ENCODE data around the gene CHRNA7. TPM values are rescaled to one million over a fixed set of nuclear protein-coding genes. Genes with fewer than 3 reads are reported as not detected.
A peak's percentile ranks its signal among the peaks of the same experiment; 100 is the strongest.
"Not testable (repeated sequence)": the region's sequence is repeated elsewhere in the genome, so short reads cannot be mapped to it uniquely, and the experiment has no call there.

Gene CHRNA7
- total RNA-seq, 1 experiment from 2014 or later: 2.0 TPM

GRCh38 chr15:32119694-32120330 is 89.5 kb downstream of the CHRNA7 start:
- DNase-seq (ENCODE audit: low read depth): no peak

DNA sequence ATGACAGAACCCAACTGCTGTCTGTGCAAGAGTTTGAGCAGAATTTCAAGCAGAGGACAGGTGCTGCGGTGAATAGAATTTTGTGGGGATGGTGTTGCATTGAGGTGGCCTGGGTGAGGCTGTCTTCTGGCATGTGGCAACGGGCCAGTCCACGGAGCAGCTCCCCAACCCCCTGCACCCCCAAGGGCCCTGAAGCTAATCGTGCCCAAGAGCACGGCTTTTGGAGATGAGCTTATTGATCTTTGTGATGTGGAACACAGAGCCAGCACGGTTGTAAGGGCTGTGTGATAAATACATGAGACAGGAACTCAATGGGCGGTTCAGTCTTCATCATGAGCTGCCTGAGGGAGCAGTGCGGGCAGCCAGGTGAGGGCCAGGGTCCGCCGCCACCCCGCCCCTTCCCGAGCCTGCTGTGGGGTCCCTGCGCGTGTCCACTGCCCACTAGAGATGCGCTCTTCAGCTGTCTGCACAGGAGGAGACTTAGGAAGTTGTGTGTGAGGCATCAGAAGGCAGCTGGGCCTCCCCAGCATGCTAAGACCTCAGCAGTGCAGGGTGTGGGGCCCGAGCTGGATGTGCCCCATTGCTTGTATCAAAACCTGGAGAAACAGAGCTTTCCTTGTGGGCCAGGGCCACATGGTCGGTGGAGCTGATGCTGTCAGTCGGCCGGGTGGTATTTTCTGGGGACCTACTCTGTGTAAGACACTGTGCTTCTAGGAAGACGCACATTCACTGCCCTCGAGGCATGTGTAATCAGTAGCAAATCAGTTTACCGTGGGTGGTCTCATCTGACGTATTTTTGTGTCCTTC is 90.5 kb downstream of the CHRNA7 start:
- no peak for DNase-seq (ENCODE audit: low read depth)

- DNase-seq (ENCODE audit: low read depth): no peak
These were observed 91.0 kb downstream of the CHRNA7 start for GRCh38 chr15:32121384-32121695.

DNA sequence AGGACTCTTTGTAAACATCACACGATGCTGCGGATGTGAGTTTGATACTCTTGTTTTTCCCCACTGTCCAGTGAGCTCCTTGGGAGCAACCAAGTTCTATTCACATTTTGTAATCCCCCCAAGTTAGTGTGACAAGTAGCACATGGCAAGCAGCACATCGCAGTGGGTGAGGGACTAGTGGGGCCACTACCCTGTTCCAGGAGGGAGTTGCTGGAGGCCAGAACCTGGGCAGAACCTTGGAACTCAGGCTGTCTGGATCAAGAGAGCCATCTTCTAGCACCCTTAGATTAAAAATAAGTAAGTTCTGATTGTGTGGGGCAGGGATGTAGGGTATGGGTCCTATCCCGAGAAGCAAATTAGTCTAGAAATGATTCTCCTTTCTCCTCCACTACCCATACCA is 91.7 kb downstream of the CHRNA7 start:
- no peak for DNase-seq (ENCODE audit: low read depth)

DNA sequence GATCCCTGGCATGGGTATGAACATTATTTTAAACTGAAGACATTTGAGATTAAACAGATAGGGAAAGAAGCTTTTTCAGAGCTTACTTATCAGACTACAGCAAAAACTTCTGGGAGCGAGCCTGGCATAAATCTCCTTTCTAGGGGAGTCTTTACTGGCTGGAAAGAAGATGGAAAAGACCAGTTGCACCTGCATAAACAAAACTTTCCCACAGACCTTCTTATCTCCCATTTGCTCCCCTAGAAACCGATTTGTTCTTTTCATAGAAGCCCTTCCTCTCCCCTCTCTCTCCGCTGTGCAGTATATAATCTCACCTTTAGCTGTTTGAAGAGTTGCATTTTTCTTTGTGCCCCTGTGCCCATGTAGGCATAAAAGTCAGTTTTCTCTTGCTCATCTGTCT is 93.2 kb downstream of the CHRNA7 start:
- no peak for DNase-seq (ENCODE audit: low read depth)

- no peak for DNase-seq (ENCODE audit: low read depth)
These were observed 94.4 kb downstream of the CHRNA7 start for GRCh38 chr15:32124726-32125125.

DNA sequence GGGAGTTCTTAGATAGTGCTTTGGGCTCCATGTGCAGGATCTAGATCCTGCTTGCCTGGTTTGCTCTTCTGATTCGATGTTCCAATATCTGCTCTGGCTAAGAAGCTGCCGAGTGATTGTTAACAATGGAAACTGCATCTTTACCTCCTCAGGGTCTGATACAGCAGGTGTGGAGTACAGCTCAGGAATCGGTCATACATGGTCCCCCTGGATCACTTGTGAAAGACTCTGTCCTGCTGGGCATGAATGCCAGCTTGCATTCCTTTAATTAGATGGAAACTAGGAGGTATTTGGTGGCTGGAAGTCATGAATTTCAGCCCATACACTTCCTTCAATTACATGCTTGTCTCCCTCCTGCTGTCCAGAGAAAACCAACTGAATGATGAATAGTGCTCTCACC is 95.3 kb downstream of the CHRNA7 start:
- no peak for DNase-seq (ENCODE audit: low read depth)

DNA sequence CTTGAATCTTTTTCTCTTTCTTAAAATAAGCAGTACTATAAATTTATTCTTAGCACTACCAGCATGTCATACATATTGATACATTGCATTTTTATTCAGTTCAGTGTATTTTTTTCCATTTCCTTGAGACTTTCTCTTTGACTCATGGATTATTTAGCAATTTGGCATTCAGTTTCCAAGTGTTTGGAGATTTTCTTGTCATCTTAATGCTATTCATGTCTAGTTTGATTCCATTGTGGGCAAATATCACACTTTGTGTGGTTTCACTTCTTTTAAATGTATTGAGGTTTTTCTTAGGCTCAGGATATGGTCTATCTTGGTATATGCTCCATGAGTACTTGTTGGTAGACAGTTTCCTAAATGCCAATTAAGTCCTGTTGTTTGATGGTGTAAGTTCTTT is 99.5 kb downstream of the CHRNA7 start:
- no peak for DNase-seq (ENCODE audit: low read depth)

DNA sequence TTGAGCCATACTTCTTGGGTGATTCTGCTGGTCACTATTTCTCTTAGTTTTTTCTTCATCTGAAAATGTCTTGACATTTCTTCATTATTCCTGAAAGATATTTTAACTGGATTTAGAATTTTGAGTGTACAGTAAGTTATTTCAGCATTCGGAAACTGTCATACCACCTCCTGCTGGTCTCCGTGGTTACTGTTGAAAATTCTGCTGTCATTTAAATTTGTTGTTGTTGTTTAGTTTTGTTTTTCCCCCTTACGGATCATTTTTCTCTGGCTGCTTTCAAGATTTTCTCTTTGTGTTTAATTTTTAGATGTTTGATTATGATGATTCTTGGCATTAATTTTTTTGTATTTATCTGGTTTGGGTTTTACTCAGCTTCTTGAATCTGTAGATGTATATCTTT is 100.5 kb downstream of the CHRNA7 start:
- DNase-seq (ENCODE audit: low read depth): no peak

DNA sequence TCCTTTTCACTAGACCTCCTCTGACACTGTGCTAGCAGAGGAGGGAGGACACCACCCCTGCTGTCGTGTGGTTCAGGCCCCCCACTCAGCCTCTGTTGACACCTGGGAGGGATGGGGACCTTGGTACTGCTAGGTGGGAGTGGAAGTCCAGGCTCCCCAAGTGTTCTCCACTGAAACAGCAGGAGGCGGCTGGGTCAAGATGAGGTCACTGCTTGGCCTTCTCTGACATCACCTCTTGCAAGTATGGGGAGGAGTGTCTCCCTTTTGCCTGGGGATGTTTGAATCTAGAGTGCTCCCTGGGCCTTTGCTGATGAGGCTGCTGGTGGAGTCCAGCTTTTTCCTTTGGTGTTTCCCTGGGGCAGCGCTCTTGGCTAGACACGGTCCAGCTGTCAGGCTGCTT is 101.5 kb downstream of the CHRNA7 start:
- DNase-seq (ENCODE audit: low read depth): no peak

GRCh38 chr15:32132859-32133258 is 102.5 kb downstream of the CHRNA7 start:
- no peak for DNase-seq (ENCODE audit: low read depth)

DNA sequence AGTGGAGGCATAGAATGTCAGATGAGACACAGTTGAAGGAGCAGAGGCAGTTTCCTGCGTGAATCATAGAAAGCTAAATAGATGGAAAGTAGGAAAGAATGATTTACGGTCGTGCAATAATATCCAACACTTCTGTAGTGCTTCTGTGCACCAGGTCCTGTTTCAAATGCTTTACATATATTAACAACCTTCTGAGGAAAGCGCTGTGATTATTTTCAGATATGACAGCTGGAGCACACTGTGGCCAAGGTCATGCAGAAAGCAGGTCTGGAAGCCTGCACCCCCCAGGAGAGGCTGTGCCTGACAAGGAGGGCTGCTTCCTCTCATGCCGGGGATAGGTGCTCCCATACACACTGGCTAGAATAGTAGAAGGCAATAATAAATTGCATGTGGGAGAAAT is 104.5 kb downstream of the CHRNA7 start:
- no peak for DNase-seq (ENCODE audit: low read depth)

- no peak for DNase-seq (ENCODE audit: low read depth)
These were observed 105.0 kb downstream of the CHRNA7 start for GRCh38 chr15:32135335-32135734.

- DNase-seq (ENCODE audit: low read depth): not testable (repeated sequence)
These were observed 115.2 kb downstream of the CHRNA7 start for GRCh38 chr15:32145512-32145911.

GRCh38 chr15:32148833-32149555 is 118.7 kb downstream of the CHRNA7 start:
- DNase-seq (ENCODE audit: low read depth): peak; percentile 34

DNA sequence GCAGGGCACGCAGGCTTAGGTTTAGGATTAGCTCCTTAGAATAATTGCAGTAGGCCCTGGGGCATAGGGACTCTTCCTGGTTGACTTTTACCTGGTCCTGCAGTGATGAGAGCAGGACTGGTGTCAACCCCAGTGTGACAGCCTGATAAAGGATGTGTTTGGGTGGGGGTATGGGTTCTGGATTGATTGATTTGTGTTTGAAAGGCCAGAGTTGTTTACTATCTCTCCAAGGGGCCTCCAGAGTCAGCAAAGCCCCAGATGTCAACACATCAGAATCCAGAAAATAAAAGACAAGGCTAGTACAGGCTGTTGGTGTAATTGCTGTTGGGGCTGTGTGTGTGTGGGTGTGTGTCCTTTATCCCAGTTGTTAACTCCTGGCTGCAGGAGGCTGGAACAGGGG is 122.3 kb downstream of the CHRNA7 start:
- no peak for DNase-seq (ENCODE audit: low read depth)

DNA sequence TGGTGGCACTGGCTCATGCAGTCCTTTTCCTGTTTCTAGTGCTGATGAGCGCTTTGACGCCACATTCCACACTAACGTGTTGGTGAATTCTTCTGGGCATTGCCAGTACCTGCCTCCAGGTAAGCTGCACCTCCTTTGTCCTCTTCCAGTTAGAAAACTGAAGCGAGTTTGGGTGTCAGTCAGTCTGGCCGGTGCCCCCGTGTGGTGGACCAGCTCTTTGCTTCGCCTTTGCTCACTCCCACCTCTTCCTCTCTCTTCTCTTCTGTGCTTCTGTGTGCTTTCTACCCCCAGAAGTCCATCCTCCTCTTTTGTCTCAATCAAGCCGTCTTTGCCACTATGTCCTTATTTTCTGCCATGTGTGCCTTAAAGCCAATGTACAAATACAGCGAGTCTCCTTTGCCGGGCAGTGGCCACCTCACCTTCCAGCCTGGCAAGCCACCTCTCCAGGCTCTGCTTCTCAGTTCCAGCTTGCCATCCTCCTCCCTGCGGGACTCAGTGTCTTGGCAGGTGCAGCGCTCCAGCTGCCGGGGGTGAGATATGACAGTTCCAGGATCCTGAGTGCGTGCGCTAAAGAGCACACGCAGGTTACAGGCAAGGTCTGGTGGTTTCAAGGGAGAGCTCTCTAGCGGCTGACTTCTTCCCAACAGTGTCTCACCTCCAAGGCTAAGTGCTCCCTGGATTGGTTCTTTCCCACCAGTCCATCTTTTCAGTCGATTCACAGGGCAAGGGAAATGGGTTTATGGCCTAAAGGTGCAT is 123.7 kb downstream of the CHRNA7 start:
- DNase-seq (ENCODE audit: low read depth): not testable (repeated sequence)

- not testable (repeated sequence) for DNase-seq (ENCODE audit: low read depth)
These were observed 131.8 kb downstream of the CHRNA7 start for GRCh38 chr15:32162143-32162542.

DNA sequence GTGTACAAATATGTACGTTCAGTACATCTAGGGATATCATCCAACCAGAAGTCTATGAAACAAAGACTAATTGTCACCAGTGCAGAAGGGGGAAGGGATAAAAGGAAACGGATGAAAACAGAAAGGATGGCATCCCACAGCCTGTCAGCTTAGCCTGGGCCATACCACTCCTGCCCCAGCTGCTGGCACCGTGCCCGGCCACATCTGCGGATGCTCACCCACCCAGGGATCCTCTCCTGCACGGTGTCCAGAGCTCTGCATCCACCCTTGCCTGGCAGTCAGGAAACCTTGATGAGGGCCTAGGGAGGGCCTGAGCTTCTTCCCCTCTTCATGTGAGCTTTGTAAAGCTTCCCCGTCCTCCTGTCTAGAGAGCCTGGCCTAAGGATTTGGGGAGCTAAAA is 133.8 kb downstream of the CHRNA7 start:
- DNase-seq (ENCODE audit: low read depth): not testable (repeated sequence)

DNA sequence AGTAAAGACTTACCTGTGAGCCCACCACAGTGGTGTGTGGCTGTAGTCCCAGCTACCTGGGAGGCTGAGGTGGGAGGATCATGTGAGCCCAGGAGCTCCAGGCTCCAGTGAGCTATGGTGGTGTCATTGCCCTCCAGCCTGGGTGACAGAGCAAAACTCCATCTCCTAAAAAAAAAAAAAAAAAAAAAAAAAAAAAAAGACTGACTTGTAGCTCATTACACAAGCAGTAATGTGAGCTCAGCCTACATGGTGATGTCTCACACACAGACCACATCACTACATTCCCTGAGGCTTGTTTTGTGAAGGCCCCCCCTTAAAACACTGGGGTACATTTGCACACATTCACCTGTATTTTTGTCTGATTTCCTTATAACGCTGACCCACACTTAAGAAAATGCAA is 134.4 kb downstream of the CHRNA7 start:
- not testable (repeated sequence) for DNase-seq (ENCODE audit: low read depth)

- not testable (repeated sequence) for DNase-seq (ENCODE audit: low read depth)
These were observed 135.5 kb downstream of the CHRNA7 start for GRCh38 chr15:32165775-32166174.

DNA sequence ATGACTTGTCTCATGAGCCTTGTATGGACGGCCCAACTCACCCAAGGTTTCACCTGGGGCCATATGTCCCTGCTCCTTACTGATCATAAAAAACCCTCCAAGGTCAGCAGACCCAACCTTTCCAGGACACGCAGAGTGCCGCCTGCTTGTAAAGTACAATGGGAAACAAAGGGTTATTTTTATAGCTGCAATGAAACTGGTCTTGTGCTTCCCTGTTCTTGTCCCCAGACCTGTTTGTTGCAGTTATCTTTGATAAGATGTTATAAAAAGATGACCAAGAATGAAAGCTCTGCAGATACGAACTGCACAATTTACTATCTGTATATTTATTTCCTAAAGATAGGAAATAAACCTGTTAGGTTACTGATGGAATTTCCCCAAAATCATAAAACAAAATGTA is 136.0 kb downstream of the CHRNA7 start:
- DNase-seq (ENCODE audit: low read depth): not testable (repeated sequence)
